Effector memory CD4-positive, alpha-beta T cell (primary cell): ENCODE measurements around the gene GALNT4.

Experiments used
- DNase-seq, 3 donors: peaks; one replicate each; pipeline ENCODE4 v3.0.0-alpha.2; 2020
- H3K27ac ChIP-seq: 2 replicates; pipeline ENCODE4 v1.7.0; 2013; ENCODE audit warnings: mild to moderate bottlenecking, low read length, moderate library complexity; ENCODE audit not compliant: insufficient read depth, poor library complexity, severe bottlenecking
- H3K27me3 ChIP-seq: replicated peaks from 2 replicates; pipeline ENCODE4 v1.7.0; 2013; ENCODE audit warnings: mild to moderate bottlenecking, low read length; ENCODE audit not compliant: insufficient read depth, control insufficient read depth, poor library complexity, severe bottlenecking
- H3K36me3 ChIP-seq: 2 replicates; pipeline ENCODE4 v1.7.0; 2013; ENCODE audit warnings: mild to moderate bottlenecking, low read length, moderate library complexity; ENCODE audit not compliant: control insufficient read depth, insufficient read depth
- H3K4me1 ChIP-seq: 2 replicates; pipeline ENCODE4 v1.7.0; 2013; ENCODE audit warnings: low read length, mild to moderate bottlenecking; ENCODE audit not compliant: control insufficient read depth, insufficient read depth, poor library complexity, severe bottlenecking
- H3K4me3 ChIP-seq: 2 replicates; pipeline ENCODE4 v1.7.0; 2013; ENCODE audit warnings: low read length, low read depth, mild to moderate bottlenecking; ENCODE audit not compliant: insufficient read depth, poor library complexity, severe bottlenecking
- H3K9me3 ChIP-seq: 2 replicates; pipeline ENCODE4 v1.7.0; 2013; ENCODE audit warnings: mild to moderate bottlenecking, low read length, moderate library complexity; ENCODE audit not compliant: control insufficient read depth

GALNT4 gene

DNA sequence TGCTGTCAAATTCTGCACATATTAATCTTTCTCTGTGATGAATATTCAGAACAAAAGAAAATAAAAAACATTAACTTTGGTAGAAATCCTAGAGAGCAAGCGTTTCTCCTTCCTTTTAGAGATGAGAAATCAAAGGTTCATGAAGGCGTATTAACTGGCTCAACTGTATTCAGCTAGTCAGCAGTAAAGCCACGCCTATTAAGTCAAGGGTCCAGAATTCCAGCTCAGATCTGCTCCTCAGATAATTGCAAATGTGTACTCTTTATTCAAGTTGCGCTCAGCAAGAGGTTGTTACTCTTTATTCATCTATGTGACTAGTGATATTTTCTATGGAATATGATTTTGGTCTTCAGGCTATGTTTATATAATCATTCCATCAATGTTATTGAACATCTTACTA is 14.3 kb upstream of the GALNT4 start:
- H3K36me3 ChIP-seq = no peaks in the 10 kb centered on the region

DNA sequence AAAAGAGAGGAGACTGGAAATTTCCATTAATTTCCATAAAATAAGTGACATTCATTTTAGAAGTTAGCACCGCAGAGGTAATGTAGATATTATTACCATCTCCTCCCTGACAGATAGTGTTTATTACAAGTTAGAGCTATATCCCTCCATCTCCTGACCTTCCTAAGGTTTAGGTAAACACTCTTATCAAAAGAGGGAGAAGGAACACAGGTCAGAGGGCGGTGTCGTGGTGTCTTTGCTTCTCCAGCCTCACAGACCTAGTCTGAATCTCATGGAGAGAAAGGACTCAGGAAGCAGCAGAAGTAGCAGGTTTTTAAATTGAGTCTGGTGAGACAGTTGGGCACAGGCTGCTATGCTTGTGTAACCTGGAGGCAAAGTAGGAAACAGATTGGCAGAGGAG is 12.8 kb upstream of the GALNT4 start:
- Histone ChIP-seq H3K4me1 (no peaks in the 10 kb centered on the region), H3K4me3 (no peak overlapping the region), H3K27ac (no peak overlapping the region), H3K36me3 (no peaks in the 10 kb centered on the region), H3K9me3 (no peaks in the 10 kb centered on the region), H3K27me3 (no peaks in the 10 kb centered on the region)
- no peak for DNase-seq

More for the DNA sequence above, 14.3 kb upstream of the GALNT4 start:
- Histone ChIP-seq H3K4me3 (no peak overlapping the region), H3K27me3 (no peaks in the 10 kb centered on the region), H3K4me1 (peaks cover 6% of the 10 kb centered on the region), H3K27ac (no peak overlapping the region), H3K9me3 (no peaks in the 10 kb centered on the region)
- no peak for DNase-seq

DNA sequence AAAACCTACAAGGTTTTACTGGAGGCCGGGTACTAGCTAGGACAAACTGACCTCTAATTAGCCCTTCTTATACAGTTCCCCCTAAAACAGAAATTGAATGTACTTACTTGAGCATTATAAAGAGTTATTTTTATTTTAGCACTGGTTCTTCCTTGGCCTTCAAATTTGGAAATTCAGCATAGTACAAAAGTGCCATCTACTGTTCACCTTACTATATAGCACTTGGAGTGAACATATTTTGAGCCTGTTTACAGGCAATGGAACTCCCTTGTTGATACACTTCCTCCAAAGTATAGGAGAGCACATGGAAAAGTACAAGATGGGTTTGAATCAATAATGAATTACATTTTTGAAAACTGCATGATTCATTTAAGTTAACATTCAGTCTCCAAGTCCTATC is 5.1 kb upstream of the GALNT4 start:
- DNase-seq = no peak
- H3K27ac ChIP-seq = no peak overlapping the region
- no peaks in the 10 kb centered on the region for H3K9me3 ChIP-seq

DNA sequence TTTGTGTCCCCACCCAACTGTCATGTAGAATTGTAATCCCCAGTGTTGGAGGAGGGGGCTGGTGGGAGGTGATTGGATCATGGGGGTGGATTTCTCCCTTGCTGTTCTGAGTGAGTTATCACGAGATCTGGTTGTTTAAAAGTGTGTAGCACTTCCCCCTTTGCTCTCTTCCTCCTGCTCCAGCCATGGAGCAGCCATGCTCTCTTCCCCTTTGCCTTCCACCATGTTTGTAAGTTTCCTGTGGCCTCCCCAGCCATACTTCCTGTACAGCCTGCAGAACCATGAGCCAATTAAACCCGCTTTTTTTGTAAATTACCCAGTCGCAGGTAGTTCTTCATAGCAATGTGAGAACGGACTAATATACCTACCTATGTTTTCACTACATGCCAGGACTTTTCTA is 3.8 kb upstream of the GALNT4 start:
- no peaks in the 10 kb centered on the region for H3K9me3 ChIP-seq
- H3K4me3 ChIP-seq = no peak overlapping the region
- no peak overlapping the region for H3K27ac ChIP-seq
- no peaks in the 10 kb centered on the region for H3K27me3 ChIP-seq
- H3K36me3 ChIP-seq = no peaks in the 10 kb centered on the region
- no peak for DNase-seq
- peaks cover 11% of the 10 kb centered on the region for H3K4me1 ChIP-seq

More for the DNA sequence above, 5.1 kb upstream of the GALNT4 start:
- H3K27me3 ChIP-seq = no peaks in the 10 kb centered on the region
- H3K4me1 ChIP-seq = no peaks in the 10 kb centered on the region
- H3K36me3 ChIP-seq = no peaks in the 10 kb centered on the region
- H3K4me3 ChIP-seq = no peak overlapping the region

DNA sequence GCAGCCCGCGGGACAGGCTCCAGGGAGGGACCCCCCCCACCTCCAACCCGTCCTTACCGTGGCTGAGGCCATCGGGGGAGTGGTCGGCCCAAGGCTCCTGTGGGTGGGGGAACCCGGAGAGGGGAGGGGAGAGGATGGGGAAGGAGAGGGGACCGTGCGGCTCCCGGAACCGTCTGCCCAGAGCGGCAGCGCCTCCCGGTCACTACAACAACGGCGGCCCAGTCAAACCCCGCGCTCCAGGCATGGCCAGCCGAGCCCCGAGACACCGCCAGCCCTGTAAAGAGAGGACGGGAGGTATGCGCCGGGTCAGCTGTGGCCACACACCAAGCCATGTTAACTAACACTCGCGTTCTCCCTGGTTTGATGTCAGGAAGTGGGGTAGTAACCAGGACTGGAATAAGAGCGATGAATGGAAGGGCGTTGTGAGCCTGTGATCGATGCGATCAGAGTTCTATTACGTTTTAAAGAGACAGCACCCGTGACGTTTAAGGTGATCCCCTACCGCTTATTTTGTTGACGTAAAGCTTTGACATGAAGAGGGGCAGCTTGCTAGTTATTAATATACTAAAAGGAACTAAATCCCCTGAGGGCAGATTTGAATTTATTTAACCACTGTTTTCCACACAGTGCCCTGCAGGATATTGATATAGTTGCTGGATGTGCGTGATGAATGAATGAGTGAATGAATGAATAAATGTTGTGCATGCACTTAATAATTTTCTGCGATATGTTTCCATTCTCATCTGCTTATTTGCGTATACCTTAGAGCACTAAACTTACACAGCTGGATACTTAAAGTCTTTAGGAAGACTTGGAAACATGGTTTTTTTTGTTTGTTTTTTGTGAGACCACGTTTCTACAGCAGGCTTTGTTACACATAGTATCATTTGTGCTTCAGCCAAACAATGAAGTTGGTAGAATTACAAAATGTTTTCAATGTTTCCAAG is 1.5 kb upstream of the GALNT4 start, which contains the start of gene POC1B:
POC1B (minus strand) TSS at position 224 of the 947 bp plus-strand sequence; CDS start at position 72, 152 bp downstream.
- Histone ChIP-seq H3K27ac (peak within 1 kb of the TSS; percentile 90), H3K9me3 (no peaks in the 10 kb centered on the region), H3K4me3 (peak within 1 kb of the TSS; percentile 97), H3K4me1 (peaks cover 14% of the 10 kb centered on the region), H3K36me3 (no peaks in the 10 kb centered on the region), H3K27me3 (no peaks in the 10 kb centered on the region)
- DNase-seq = peak; percentile 34 to 42 (median 40)

DNA sequence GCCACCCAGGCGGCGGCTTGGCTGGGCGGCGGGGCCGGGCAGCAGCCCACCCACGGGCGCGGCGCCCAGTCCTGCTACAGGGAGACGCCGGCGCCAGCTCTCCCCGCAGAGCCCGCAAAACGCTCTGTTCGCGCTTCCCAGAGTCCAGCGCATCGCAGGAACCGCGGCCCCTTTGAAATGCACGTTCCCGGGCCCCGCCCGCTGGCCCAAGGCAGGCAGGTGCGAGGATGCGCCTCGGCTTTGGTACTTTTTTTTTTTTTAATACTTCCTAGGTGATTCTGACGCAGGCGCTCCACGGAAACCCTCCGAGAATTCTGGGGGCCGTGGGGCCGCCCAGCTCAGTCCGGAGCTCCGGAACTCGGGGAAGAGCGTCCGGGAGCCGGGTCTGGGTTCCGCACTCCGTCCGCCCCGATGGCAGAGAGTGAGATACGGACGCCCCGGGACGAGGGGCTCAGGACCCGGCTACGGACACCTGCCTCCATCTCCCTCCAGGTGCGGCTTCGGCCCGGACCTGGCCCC is 768 bp upstream of the GALNT4 start:
- no peaks in the 10 kb centered on the region for H3K27me3 ChIP-seq
- peaks cover 14% of the 10 kb centered on the region for H3K4me1 ChIP-seq
- H3K4me3 ChIP-seq = peak overlapping the region; percentile 97
- peak overlapping the region; percentile 90 for H3K27ac ChIP-seq
- no peaks in the 10 kb centered on the region for H3K36me3 ChIP-seq
- peak; percentile 18 to 35 (median 32) for DNase-seq
- no peaks in the 10 kb centered on the region for H3K9me3 ChIP-seq

DNA sequence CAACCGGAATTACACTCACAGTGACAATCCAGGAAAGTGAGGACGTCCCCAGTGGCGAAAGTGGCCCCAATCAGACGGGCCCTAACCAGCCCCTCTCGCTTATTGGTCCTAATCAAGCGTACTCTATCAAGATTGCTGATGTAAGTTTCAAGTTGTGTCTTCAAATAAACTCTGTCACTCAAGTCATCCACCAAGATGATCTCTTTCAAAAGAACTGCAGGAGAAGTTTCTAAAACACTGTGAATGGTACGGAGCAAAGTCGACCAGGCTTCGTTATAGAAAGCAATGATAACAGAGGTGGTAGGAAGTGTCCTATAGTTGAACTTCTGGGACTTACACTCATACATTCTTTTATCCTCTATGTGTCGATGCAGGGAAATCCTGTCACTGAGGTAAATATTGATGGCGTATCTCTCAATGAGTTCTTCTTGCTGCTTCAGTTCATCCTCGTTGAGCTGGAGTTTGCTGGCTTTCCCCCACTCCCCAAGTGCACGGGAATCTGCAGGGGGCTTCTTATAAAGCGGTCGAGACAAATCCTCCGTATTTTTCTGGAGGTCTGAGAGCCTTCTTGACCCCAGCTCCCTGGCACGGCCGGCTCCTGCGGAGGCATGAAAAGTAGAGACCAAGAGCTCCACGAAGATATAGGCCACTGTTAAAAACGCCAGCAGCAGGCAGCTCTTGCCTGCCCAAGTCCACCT is 604 bp downstream of the GALNT4 start:
- Histone ChIP-seq H3K4me3 (peak overlapping the region; percentile 97), H3K9me3 (no peaks in the 10 kb centered on the region), H3K27ac (peak overlapping the region; percentile 90), H3K4me1 (peaks cover 14% of the 10 kb centered on the region), H3K36me3 (no peaks in the 10 kb centered on the region), H3K27me3 (no peaks in the 10 kb centered on the region)
- DNase-seq = no peak

DNA sequence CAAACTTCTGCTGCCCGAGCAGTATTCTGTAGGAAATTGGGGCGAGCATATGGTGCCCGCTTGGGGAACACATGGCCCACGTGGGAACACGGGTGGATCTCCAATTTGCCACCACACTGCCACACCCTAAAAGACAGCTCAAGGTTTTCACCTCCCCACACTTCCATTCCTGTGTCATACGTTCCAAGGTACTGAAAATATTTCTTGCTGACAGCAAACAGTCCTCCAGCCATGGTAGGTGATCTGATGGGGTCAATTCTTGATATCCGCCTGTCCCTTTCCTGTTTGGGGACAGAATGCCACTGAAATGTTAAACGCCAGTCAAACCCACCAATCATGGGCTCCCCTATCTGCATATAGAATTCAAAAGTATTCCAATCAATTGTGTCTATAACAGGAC is 1.2 kb downstream of the GALNT4 start:
- peak overlapping the region; percentile 97 for H3K4me3 ChIP-seq
- peaks cover 14% of the 10 kb centered on the region for H3K4me1 ChIP-seq
- H3K36me3 ChIP-seq = no peaks in the 10 kb centered on the region
- DNase-seq = no peak
- no peaks in the 10 kb centered on the region for H3K27me3 ChIP-seq
- no peaks in the 10 kb centered on the region for H3K9me3 ChIP-seq
- no peak overlapping the region for H3K27ac ChIP-seq

DNA sequence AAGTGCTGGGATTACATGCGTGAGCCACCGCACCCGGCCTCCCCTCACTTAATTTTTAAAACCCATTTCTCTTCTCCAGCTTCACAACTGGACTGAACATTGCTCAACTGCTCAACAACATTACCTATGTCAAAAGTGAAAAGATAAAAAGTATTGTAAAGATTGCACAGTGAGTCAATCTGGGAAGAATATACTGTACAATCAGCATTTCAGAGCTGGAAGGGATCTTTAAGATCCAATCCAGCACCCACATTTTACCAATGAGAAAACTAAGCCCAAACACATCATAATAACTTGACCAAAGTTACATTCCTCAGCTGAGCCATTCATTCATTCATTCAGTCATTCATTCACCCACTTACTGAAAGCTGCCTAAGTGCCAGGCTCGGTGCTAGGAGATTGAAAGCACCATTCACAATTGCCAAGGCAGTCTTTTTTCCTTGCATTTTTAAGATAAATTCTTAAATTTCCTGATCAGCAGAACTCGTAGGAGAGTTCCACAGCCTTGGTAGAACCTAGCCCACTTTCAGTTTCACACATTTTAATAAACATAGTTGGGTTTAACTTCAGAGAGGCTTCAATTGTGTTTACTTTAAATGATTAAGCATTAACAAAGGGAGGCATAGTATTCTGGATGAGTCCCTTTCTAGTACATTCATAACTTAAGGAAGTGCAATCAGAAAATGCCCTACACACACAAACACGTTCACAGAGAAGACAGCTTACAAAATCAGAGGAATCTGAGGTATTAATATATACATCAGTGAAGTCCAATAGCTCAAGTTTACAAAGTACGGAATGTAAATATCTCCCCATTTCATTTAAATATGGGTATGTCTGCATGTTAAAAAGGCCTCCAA is 3.0 kb downstream of the GALNT4 start:
- Histone ChIP-seq H3K27ac (no peak overlapping the region), H3K4me3 (no peak overlapping the region), H3K4me1 (peaks cover 14% of the 10 kb centered on the region), H3K9me3 (no peaks in the 10 kb centered on the region), H3K36me3 (no peaks in the 10 kb centered on the region), H3K27me3 (no peaks in the 10 kb centered on the region)
- no peak for DNase-seq
